Mesenchymal stem cell (in vitro differentiated cells and primary cell): ENCODE results near the gene HIPK1.
"Not testable (repeated sequence)": the region's sequence is repeated elsewhere in the genome, so short reads cannot be mapped to it uniquely, and the experiment has no call there.

ENCODE experiments used
- DNase-seq: peaks from one replicate; pipeline ENCODE4 v3.0.0-alpha.2; 2013
- H2AFZ ChIP-seq: one replicate; pipeline ENCODE4 v1.6.1; 2013; ENCODE audit warnings: low read depth, mild to moderate bottlenecking, control low read depth, inconsistent platforms, low read length, moderate library complexity
- H2AK5ac ChIP-seq: 2 replicates; pipeline ENCODE4 v1.6.1; 2013; ENCODE audit warnings: low read length, moderate library complexity, mild to moderate bottlenecking, inconsistent platforms; ENCODE audit not compliant: severe bottlenecking
- H2BK120ac ChIP-seq: one replicate; pipeline ENCODE4 v1.6.1; 2013; ENCODE audit warnings: low read depth, mild to moderate bottlenecking, inconsistent platforms, low read length, moderate library complexity
- H2BK12ac ChIP-seq, 2 experiments: one replicate each; pipeline ENCODE4 v1.6.1; 2013; ENCODE audit warnings: inconsistent platforms in 2 of 2, low read length in 2 of 2, mild to moderate bottlenecking in 2 of 2, moderate library complexity in 2 of 2, control low read depth in 1 of 2
- H2BK15ac ChIP-seq: one replicate; pipeline ENCODE4 v1.6.1; 2013; ENCODE audit warnings: mild to moderate bottlenecking, low read depth, inconsistent platforms; ENCODE audit not compliant: poor library complexity, severe bottlenecking
- H2BK5ac ChIP-seq: 2 replicates; pipeline ENCODE4 v1.6.1; 2013; ENCODE audit warnings: low read depth, mild to moderate bottlenecking, low read length, control low read depth, inconsistent platforms; ENCODE audit not compliant: poor library complexity, severe bottlenecking
- H3K14ac ChIP-seq, 2 experiments: one replicate each; pipeline ENCODE4 v1.6.1; 2013; ENCODE audit warnings: inconsistent platforms in 2 of 2, low read length in 2 of 2, control low read depth in 1 of 2, mild to moderate bottlenecking in 1 of 2, moderate library complexity in 1 of 2
- H3K18ac ChIP-seq, 2 experiments: one replicate each; pipeline ENCODE4 v1.6.1; 2013; ENCODE audit warnings: inconsistent platforms in 2 of 2, low read length in 2 of 2, control low read depth in 1 of 2, low read depth in 1 of 2, mild to moderate bottlenecking in 1 of 2
- H3K23ac ChIP-seq, 2 experiments: one replicate each; pipeline ENCODE4 v1.6.1; 2013; ENCODE audit warnings: inconsistent platforms in 2 of 2, low read length in 2 of 2, mild to moderate bottlenecking in 2 of 2, moderate library complexity in 2 of 2, control low read depth in 1 of 2
- H3K27ac ChIP-seq: 2 replicates; pipeline ENCODE4 v1.5.1; 2013; ENCODE audit warnings: mild to moderate bottlenecking, moderate library complexity, low read length, control low read depth, inconsistent platforms; ENCODE audit not compliant: poor library complexity, severe bottlenecking
- H3K27me3 ChIP-seq, 2 experiments: 2 replicates each; pipeline versions ENCODE4 v1.6.1 to v1.7.0; 2013; ENCODE audit warnings: low read length in 2 of 2, mild to moderate bottlenecking in 2 of 2, moderate library complexity in 2 of 2, control low read depth in 1 of 2, inconsistent platforms in 1 of 2; ENCODE audit not compliant: control insufficient read depth in 1 of 2, insufficient read depth in 1 of 2
- H3K36me3 ChIP-seq, 2 experiments: 2 replicates each; pipeline versions ENCODE4 v1.6.1 to v1.7.0; 2013; ENCODE audit warnings: low read length in 2 of 2, control low read depth in 1 of 2, inconsistent platforms in 1 of 2, low read depth in 1 of 2, mild to moderate bottlenecking in 1 of 2; ENCODE audit not compliant: insufficient read depth in 2 of 2, control insufficient read depth in 1 of 2
- H3K4ac ChIP-seq, 2 experiments: one replicate each; pipeline ENCODE4 v1.6.1; 2013; ENCODE audit warnings: inconsistent platforms in 2 of 2, low read length in 2 of 2, mild to moderate bottlenecking in 2 of 2, moderate library complexity in 2 of 2, control low read depth in 1 of 2, low read depth in 1 of 2
- H3K4me1 ChIP-seq: 2 replicates; pipeline ENCODE4 v1.6.1; 2013; ENCODE audit warnings: low read depth, low read length, control low read depth; ENCODE audit not compliant: control insufficient read depth, insufficient read depth
- H3K4me2 ChIP-seq: 2 replicates; pipeline ENCODE4 v1.6.1; 2013; ENCODE audit warnings: low read length, mild to moderate bottlenecking, inconsistent platforms; ENCODE audit not compliant: poor library complexity, severe bottlenecking
- H3K4me3 ChIP-seq, 2 experiments: 2 replicates each; pipeline versions ENCODE4 v1.5.1 to v1.7.0; 2013; ENCODE audit warnings: low read length in 2 of 2, mild to moderate bottlenecking in 2 of 2, control low read depth in 1 of 2, low read depth in 1 of 2; ENCODE audit not compliant: insufficient read depth in 1 of 2
- H3K79me1 ChIP-seq: replicated peaks from 2 replicates; pipeline ENCODE4 v1.6.1; 2013; ENCODE audit warnings: mild to moderate bottlenecking, control low read depth, low read length, inconsistent platforms; ENCODE audit not compliant: poor library complexity, severe bottlenecking
- H3K9ac ChIP-seq: 2 replicates; pipeline ENCODE4 v1.7.0; 2013; ENCODE audit warnings: mild to moderate bottlenecking, low read length, moderate library complexity
- H3K9me3 ChIP-seq: 2 replicates; pipeline ENCODE4 v1.7.0; 2013; ENCODE audit warnings: mild to moderate bottlenecking, low read length; ENCODE audit not compliant: control insufficient read depth
- H4K8ac ChIP-seq: one replicate; pipeline ENCODE4 v1.6.1; 2013; ENCODE audit warnings: inconsistent platforms, mild to moderate bottlenecking, low read length, moderate library complexity
- H4K91ac ChIP-seq: one replicate; pipeline ENCODE4 v1.6.1; 2013; ENCODE audit warnings: mild to moderate bottlenecking, low read length, inconsistent platforms
- WGBS: methylation state at CpG from one replicate; pipeline ENCODE4 v1.1.7; 2013; ENCODE audit warnings: mixed read lengths; 5-methylcytosine and 5-hydroxymethylcytosine counted together

Gene HIPK1

DNA sequence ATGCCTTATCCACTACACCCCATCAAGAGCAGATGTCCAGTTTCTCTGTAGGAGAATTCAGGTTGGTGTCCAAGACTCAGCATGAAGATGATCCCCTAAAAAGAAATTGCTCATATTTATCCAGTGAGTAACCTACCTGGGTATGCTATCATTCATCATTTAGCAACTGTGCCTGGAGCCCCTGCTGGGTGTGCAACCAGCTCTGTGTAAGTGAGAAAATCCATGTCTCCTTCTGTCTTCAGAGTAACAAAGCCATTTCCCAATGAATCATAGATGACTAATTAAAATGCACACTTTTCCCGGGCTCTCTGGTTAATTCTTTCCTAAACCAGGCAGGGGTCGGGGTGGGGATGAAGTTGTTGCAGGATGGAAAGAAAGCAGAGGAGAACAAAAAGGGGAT is 86.0 kb downstream of the HIPK1 start:
- 16% methylated on average over 2 of the region's 2 CpGs for WGBS
- no peak overlapping the region for H2BK15ac ChIP-seq
- H3K27ac ChIP-seq: peak overlapping the region; percentile 81
- no peak overlapping the region for H4K8ac ChIP-seq
- no peaks in the 10 kb centered on the region for H3K79me1 ChIP-seq
- H3K4me3 ChIP-seq: no peak overlapping the region
- H2AFZ ChIP-seq: no peak overlapping the region
- no peak overlapping the region for H3K4ac ChIP-seq
- H3K36me3 ChIP-seq: no peaks in the 10 kb centered on the region
- H3K4me2 ChIP-seq: no peak overlapping the region
- peak; percentile 14 for DNase-seq
- H3K18ac ChIP-seq: no peak overlapping the region
- no peaks in the 10 kb centered on the region for H3K9me3 ChIP-seq
- H3K23ac ChIP-seq: no peak overlapping the region
- no peak overlapping the region for H4K91ac ChIP-seq
- no peak overlapping the region for H3K9ac ChIP-seq
- no peaks in the 10 kb centered on the region for H3K27me3 ChIP-seq
- no peak overlapping the region for H2BK120ac ChIP-seq
- no peak overlapping the region for H3K14ac ChIP-seq
- peaks cover 6% of the 10 kb centered on the region for H3K4me1 ChIP-seq
- H2BK12ac ChIP-seq: no peak overlapping the region
- H2AK5ac ChIP-seq: no peak overlapping the region
- H2BK5ac ChIP-seq: peak overlapping the region; percentile 24

GRCh38 chr1:114019724-114020123 is 90.6 kb downstream of the HIPK1 start:
- not testable (repeated sequence) for H2BK5ac ChIP-seq, DNase-seq, H3K18ac ChIP-seq, H4K91ac ChIP-seq, H3K36me3 ChIP-seq, H2AFZ ChIP-seq, H2AK5ac ChIP-seq, H2BK120ac ChIP-seq, H3K9ac ChIP-seq, H2BK15ac ChIP-seq, H3K4ac ChIP-seq, H3K14ac ChIP-seq, H3K23ac ChIP-seq, H3K4me2 ChIP-seq, H3K27me3 ChIP-seq, H3K4me3 ChIP-seq, H2BK12ac ChIP-seq, H3K27ac ChIP-seq, H3K9me3 ChIP-seq, H4K8ac ChIP-seq, H3K79me1 ChIP-seq
- WGBS: 88% methylated on average over 3 of the region's 3 CpGs
- H3K4me1 ChIP-seq: peaks cover 10% of the 10 kb centered on the region

GRCh38 chr1:114021665-114022099 is 92.6 kb downstream of the HIPK1 start:
- DNase-seq: no peak
- H3K4me1 ChIP-seq: peaks cover 12% of the 10 kb centered on the region

GRCh38 chr1:114022877-114023276 is 93.8 kb downstream of the HIPK1 start:
- H4K8ac ChIP-seq: no peak overlapping the region
- H3K14ac ChIP-seq: no peak overlapping the region
- no peaks in the 10 kb centered on the region for H3K36me3 ChIP-seq
- H3K18ac ChIP-seq: no peak overlapping the region
- H2BK12ac ChIP-seq: no peak overlapping the region
- no peak for DNase-seq
- no peak overlapping the region for H2AK5ac ChIP-seq
- no peak overlapping the region for H3K4ac ChIP-seq
- H3K79me1 ChIP-seq: no peaks in the 10 kb centered on the region
- no peak overlapping the region for H3K23ac ChIP-seq
- peaks cover 11% of the 10 kb centered on the region for H3K4me1 ChIP-seq
- H3K4me2 ChIP-seq: no peak overlapping the region
- H3K4me3 ChIP-seq: no peak overlapping the region
- no peak overlapping the region for H2BK120ac ChIP-seq
- 100% methylated on average over 2 of the region's 2 CpGs for WGBS
- no peak overlapping the region for H2BK15ac ChIP-seq
- no peak overlapping the region for H3K9ac ChIP-seq
- H3K27ac ChIP-seq: no peak overlapping the region
- no peaks in the 10 kb centered on the region for H3K27me3 ChIP-seq
- no peak overlapping the region for H4K91ac ChIP-seq
- no peaks in the 10 kb centered on the region for H3K9me3 ChIP-seq
- H2BK5ac ChIP-seq: no peak overlapping the region
- H2AFZ ChIP-seq: no peak overlapping the region

More at GRCh38 chr1:114021665-114022099, 92.6 kb downstream of the HIPK1 start:
- Histone ChIP-seq H3K36me3 (no peaks in the 10 kb centered on the region), H3K14ac (no peak overlapping the region), H4K91ac (no peak overlapping the region), H2BK12ac (no peak overlapping the region), H3K4me2 (no peak overlapping the region), H3K27me3 (no peaks in the 10 kb centered on the region), H3K27ac (no peak overlapping the region), H2AK5ac (no peak overlapping the region), H2BK120ac (no peak overlapping the region), H4K8ac (no peak overlapping the region), H3K23ac (no peak overlapping the region), H3K18ac (no peak overlapping the region), H2BK15ac (no peak overlapping the region), H3K4me3 (no peak overlapping the region), H3K79me1 (no peaks in the 10 kb centered on the region), H2BK5ac (no peak overlapping the region), H2AFZ (no peak overlapping the region), H3K9me3 (no peaks in the 10 kb centered on the region), H3K9ac (no peak overlapping the region), H3K4ac (no peak overlapping the region)
- 82% methylated on average over 4 of the region's 4 CpGs for WGBS
